Mammary epithelial cell (primary cell): ENCODE measurements around the gene CLEC3B.

ENCODE experiments used
- EZH2 ChIP-seq: IDR thresholded peaks from 2 replicates; pipeline ENCODE4 v1.6.1; 2012; ENCODE audit warnings: low read length, inconsistent platforms, borderline replicate concordance
- TF ChIP-seq, protein P1 (sequence below), 2 donors: IDR thresholded peaks in 1 of 2; conservative IDR thresholded peaks in 1 of 2; 2 replicates each; pipeline ENCODE4 v1.5.1; 2011 to 2012; ENCODE audit warnings: inconsistent platforms in 2 of 2, low read length in 2 of 2, mild to moderate bottlenecking in 2 of 2, control low read depth in 1 of 2, low read depth in 1 of 2; ENCODE audit not compliant: insufficient read depth in 1 of 2; ENCODE audit errors: extremely low read depth in 1 of 2

DNA sequence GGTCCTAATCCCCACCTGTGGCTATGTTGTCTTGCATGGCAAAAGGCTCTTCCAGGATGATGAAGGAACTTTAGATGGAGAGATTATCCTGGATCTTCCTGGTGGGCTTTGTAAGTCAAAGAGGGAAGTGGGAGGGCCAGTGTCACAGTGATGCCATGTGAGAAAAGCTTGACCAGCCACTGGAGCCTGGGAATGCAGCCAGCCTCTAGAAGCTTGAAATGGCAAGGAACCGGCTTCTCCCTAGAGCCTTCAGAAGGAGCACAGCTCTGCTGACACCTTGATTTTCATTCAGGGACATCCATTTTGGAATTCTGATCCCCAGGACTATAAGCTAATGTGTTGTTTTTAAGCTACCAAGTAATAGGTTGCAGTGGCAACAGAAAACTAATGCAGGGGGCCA lies 58.3 kb downstream of the CLEC3B start:
- TF ChIP-seq, protein P1, sequence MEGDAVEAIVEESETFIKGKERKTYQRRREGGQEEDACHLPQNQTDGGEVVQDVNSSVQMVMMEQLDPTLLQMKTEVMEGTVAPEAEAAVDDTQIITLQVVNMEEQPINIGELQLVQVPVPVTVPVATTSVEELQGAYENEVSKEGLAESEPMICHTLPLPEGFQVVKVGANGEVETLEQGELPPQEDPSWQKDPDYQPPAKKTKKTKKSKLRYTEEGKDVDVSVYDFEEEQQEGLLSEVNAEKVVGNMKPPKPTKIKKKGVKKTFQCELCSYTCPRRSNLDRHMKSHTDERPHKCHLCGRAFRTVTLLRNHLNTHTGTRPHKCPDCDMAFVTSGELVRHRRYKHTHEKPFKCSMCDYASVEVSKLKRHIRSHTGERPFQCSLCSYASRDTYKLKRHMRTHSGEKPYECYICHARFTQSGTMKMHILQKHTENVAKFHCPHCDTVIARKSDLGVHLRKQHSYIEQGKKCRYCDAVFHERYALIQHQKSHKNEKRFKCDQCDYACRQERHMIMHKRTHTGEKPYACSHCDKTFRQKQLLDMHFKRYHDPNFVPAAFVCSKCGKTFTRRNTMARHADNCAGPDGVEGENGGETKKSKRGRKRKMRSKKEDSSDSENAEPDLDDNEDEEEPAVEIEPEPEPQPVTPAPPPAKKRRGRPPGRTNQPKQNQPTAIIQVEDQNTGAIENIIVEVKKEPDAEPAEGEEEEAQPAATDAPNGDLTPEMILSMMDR (conservative IDR thresholded peaks at IDR 0.05 in 1 of 2, IDR thresholded peaks at IDR 0.05 in 1 of 2; ENCODE audit: extremely low read depth in 1 of 2, insufficient read depth in 1 of 2, low read depth in 1 of 2, low read length in 2 of 2): no peak
- TF ChIP-seq EZH2: no peak
